ENCODE results near the gene PLA2G15.
A peak's percentile ranks its signal among the peaks of the same experiment; 100 is the strongest.

PLA2G15 gene
- 7.5 reads per million, percentile 26 among the genes with 10 or more reads in this experiment for total RNA-seq

GRCh38 chr16:68244903-68245853, at the start of gene PLA2G15:
TSS of gene PLA2G15 (plus strand) at chr16:68245373. CDS start at chr16:68245427, 54 bp downstream.
- DNase-seq, result peak; percentile 94

GRCh38 chr16:68197250-68197649, 47.9 kb upstream of the PLA2G15 start:
- DNase-seq, result no peak

- DNase-seq, result no peak
These were observed 44.9 kb upstream of the PLA2G15 start for GRCh38 chr16:68200088-68200783.

GRCh38 chr16:68202091-68202519, 43.1 kb upstream of the PLA2G15 start:
- no peak for DNase-seq

GRCh38 chr16:68206245-68206644, 38.9 kb upstream of the PLA2G15 start:
- no peak for DNase-seq

- no peak for DNase-seq
These were observed 30.4 kb upstream of the PLA2G15 start for GRCh38 chr16:68214726-68215125.

- DNase-seq, result no peak
These were observed 29.9 kb upstream of the PLA2G15 start for GRCh38 chr16:68215302-68215701.

GRCh38 chr16:68216240-68216639, 28.9 kb upstream of the PLA2G15 start:
- DNase-seq, result no peak

- no peak for DNase-seq
These were observed 27.7 kb upstream of the PLA2G15 start for GRCh38 chr16:68217506-68217905.

- DNase-seq, result no peak
These were observed 25.3 kb upstream of the PLA2G15 start for GRCh38 chr16:68219725-68220351.

- no peak for DNase-seq
These were observed 22.1 kb upstream of the PLA2G15 start for GRCh38 chr16:68223072-68223471.

- DNase-seq, result no peak
These were observed 19.1 kb upstream of the PLA2G15 start for GRCh38 chr16:68226116-68226515.

GRCh38 chr16:68227183-68227793, 17.9 kb upstream of the PLA2G15 start:
- DNase-seq, result no peak

- DNase-seq, result no peak
These were observed 17.2 kb upstream of the PLA2G15 start for GRCh38 chr16:68227850-68228553.

- no peak for DNase-seq
These were observed 16.5 kb upstream of the PLA2G15 start for GRCh38 chr16:68228652-68229051.

GRCh38 chr16:68229431-68230175, 15.6 kb upstream of the PLA2G15 start:
- no peak for DNase-seq

GRCh38 chr16:68230176-68230571, 15.0 kb upstream of the PLA2G15 start:
- DNase-seq, result no peak

- DNase-seq, result no peak
These were observed 14.2 kb upstream of the PLA2G15 start for GRCh38 chr16:68230956-68231355.

- no peak for DNase-seq
These were observed 13.6 kb upstream of the PLA2G15 start for GRCh38 chr16:68231384-68232136.

- DNase-seq, result no peak
These were observed 12.8 kb upstream of the PLA2G15 start for GRCh38 chr16:68232335-68232734.

Data from effector CD4-positive, alpha-beta T cell (primary cell).